Ovary (tissue), 3 donors: ENCODE data around the gene TMCC3.

ENCODE experiments used
- CTCF ChIP-seq, 3 donors: fragments of 450-650 bp in 2 of 3; fragments of 200-600 bp in 1 of 3; IDR thresholded peaks; one replicate each; pipeline versions ENCODE4 v1.5.1 to v1.8.0; 2016 to 2022; ENCODE audit warnings: antibody characterized with exemption in 3 of 3, mild to moderate bottlenecking in 1 of 3
- EP300 ChIP-seq: sonication (generic); formaldehyde crosslinking; IDR thresholded peaks from one replicate; pipeline ENCODE4 v1.6.1; 2017; ENCODE audit warnings: antibody characterized with exemption
- donor health status: DM: no; HTN: no; CAD: no.

DNA sequence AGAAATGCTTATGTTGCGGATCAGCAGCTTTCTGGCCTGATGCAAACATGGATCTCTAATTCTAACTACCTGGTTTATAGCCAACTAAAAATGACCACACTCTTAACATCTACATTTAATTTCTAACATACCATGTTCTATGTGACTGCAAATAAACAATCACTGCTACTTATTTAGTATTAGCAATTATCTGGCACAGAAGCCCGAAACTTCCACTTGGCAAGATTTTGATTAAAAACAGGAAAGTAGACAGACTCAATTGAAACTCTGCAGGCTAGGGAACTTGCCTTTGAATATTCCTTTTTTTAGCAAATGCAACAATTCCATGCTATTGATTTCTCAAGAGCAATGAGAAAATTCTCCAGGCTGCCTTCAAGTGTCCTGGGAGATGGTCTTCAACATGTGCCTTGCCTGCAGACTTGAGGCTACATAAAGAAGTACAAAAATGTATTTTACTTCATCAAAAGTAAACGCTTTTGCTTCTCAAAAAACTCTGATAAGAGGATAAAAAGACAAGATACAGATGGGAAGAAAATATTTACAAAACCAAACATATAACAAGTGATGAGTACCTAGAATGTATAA lies 9.1 kb upstream of the TMCC3 start:
- no peak for TF ChIP-seq CTCF (IDR thresholded peaks at IDR 0.05)
- no peak for TF ChIP-seq EP300
